ENCODE data around the gene ZFAND2A. TPM values are rescaled to one million over a fixed set of nuclear protein-coding genes. Genes with fewer than 3 reads are reported as not detected.

ZFAND2A gene
- 14.4 and 15.3 TPM in 2 replicates for total RNA-seq (2014; rRNA removed; shearing (Covaris generic))
- 29.2 and 30.3 TPM in 2 replicates for polyA plus RNA-seq (2016; fragmentation: Nextera tagmentation; extraction: Ambion mirVana)
- long read RNA-seq, transcript ZFAND2A-201 (5 exons, 860 nt): major isoform, 12 of 13 reads
- long read RNA-seq, partial matches to known transcripts: 0 of 13 reads
- long read RNA-seq, other reads (novel, unspliced or antisense): 1 of 13 reads

GRCh38 chr7:1159891-1160669 is at the start of gene ZFAND2A:
TSS of gene ZFAND2A (minus strand) at chr7:1160196. CDS start at chr7:1158212, 1,984 bp downstream.
- Histone ChIP-seq H3K4me2 (peak within 1 kb of the TSS; percentile 86), H3K9me2 (ENCODE audit: insufficient read depth) (no peaks in the 10 kb centered on the region), H3K36me3 (ENCODE audit: insufficient read depth) (no peaks in the 10 kb centered on the region; the same call in 1 of the 2 replicates), H3K4me3 (peak within 1 kb of the TSS; percentile 96), H3K27ac (ENCODE audit: low read depth) (peak within 1 kb of the TSS; percentile 88), H2AFZ (peak within 1 kb of the TSS; percentile 76; the same call in 1 of the 2 replicates), H4K20me1 (replicated peaks; ENCODE audit: insufficient read depth) (no peaks in the 10 kb centered on the region), H3K79me2 (replicated peaks; ENCODE audit: insufficient read depth) (peaks cover 25% of the 10 kb centered on the region), H3K27me3 (ENCODE audit: insufficient read depth) (no peaks in the 10 kb centered on the region), H3K4me1 (ENCODE audit: insufficient read depth) (no peaks in the 10 kb centered on the region; the same call in 1 of the 2 replicates), H3F3A (replicated peaks; ENCODE audit: low read depth) (no peaks in the 10 kb centered on the region)
- peak within 1 kb of the TSS; percentile 54 for H3K27ac Mint-ChIP-seq
- H3K27me3 Mint-ChIP-seq (ENCODE audit: insufficient read depth, low read depth, poor library complexity): peaks cover 7% of the 10 kb centered on the region
- no peaks in the 10 kb centered on the region for H3K9me3 Mint-ChIP-seq
- H3K36me3 Mint-ChIP-seq (ENCODE audit: low read depth): peaks cover 23% of the 10 kb centered on the region
- ATAC-seq: peak; percentile 97
- peak; percentile 97 for DNase-seq (ENCODE audit: low spot score)
- TF ChIP-seq CREB1 (CRISPR knock-in tag; IDR thresholded peaks at IDR 0.05; ENCODE audit: low read depth) (peak; percentile 99), EZH2phosphoT487 (IDR thresholded peaks at IDR 0.05; ENCODE audit: unreplicated experiment) (no peak), EZH2 (IDR thresholded peaks at IDR 0.05; ENCODE audit: low read depth, unreplicated experiment) (no peak), JUNB (IDR thresholded peaks at IDR 0.05; ENCODE audit: unreplicated experiment) (no peak), POLR2AphosphoS5 (IDR thresholded peaks at IDR 0.05; ENCODE audit: low read depth) (peak; percentile 77), STAT1 (IDR thresholded peaks at IDR 0.05; ENCODE audit: unreplicated experiment) (no peak), ZNF331 (CRISPR knock-in tag; IDR thresholded peaks at IDR 0.05; ENCODE audit: low read depth) (no peak), REST (IDR thresholded peaks at IDR 0.05; ENCODE audit: unreplicated experiment) (no peak), CTCF (conservative IDR thresholded peaks at IDR 0.05; ENCODE audit: low read depth in 2 of 2) (no peak), ZNF114 (CRISPR knock-in tag; IDR thresholded peaks at IDR 0.05) (no peak), NANOG (IDR thresholded peaks at IDR 0.05; ENCODE audit: borderline replicate concordance) (no peak), ETS1 (IDR thresholded peaks at IDR 0.05) (peak; percentile 40; the same call in 1 of the 2 replicates)
- peak within 1 kb of the TSS; percentile 90 for H3K4me3 Mint-ChIP-seq
- peaks cover 8% of the 10 kb centered on the region for H3K4me1 Mint-ChIP-seq

Data from GM23338 (cell line).